Measurements from ENCODE around the gene GABPB1.

GABPB1 gene

DNA sequence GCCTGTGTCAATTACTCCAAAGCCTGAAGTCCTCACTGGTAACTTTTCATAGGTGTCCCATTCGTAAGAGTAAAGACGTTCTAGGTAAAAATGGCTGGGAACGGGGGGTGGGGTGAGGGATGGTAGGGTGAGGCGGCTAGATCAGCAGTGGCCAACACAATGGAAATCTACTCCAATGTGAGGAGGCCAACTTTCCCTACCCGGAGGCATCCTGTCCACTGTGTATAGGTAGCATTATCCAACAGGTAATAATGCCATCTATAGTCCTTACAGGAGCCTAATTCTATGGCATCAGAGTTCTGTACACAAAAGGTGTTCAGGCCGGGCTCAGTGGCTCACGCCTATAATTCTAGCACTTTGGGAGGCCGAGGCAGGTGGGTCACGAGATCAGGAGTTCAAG, 118.6 kb downstream of the GABPB1 start:
- no peak for DNase-seq

DNA sequence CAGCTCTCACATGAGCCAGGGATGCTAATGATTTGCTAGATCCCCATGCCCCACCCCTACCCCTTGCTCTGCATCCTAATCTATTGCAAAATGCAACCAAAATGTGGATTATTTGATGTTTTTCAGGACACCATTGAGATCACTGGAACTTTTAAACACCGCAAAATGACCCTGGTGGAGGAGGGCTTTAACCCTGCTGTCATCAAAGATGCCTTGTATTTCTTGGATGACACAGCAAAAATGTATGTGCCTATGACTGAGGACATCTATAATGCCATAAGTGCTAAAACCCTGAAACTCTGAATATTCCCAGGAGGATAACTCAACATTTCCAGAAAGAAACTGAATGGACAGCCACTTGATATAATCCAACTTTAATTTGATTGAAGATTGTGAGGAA, 119.2 kb downstream of the GABPB1 start:
- DNase-seq, result no peak

DNA sequence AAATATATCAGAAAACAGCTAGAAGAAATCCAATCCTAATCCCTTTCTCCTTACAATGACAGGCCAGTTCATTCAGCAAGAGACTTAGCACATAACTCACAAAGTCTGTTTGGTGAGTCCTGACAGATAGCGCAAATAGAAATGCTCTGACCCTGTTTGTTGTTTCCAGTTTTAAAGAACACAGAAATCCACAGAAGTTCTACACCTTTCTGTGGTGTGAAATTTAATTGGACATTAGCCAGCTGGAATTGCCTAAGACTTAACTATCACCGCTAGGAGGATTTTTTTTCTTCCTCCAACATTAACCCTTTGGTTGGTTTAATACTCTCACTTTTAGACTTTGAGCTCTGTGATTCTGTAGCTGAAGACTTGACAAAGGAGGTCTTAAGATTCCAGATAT, 120.2 kb downstream of the GABPB1 start:
- DNase-seq, result no peak

DNA sequence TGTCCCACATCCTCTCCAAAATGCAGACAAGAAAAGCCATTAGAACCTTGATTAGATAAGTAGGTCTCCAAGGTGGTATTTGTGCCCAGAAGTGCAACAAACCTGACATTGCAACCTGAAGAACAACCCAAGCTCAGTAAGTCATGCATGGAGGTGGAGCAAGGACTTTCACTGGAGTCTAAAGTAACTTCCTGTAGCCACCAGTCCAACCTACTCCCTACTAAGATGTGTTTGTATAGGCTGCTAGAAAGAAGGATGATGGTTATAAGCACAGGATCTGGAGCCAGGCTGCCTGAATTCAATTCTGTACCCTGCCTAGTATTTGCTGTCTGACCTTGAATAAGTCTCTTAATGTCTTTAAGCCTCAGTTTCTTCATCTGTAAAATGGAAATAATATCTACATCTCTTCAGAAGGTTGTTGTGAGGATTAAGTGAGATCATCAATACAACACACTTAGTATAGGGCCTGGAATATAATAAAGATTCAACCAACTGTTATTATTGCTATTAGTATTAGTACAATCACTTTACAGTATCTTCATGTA, 121.7 kb downstream of the GABPB1 start:
- no peak for DNase-seq

DNA sequence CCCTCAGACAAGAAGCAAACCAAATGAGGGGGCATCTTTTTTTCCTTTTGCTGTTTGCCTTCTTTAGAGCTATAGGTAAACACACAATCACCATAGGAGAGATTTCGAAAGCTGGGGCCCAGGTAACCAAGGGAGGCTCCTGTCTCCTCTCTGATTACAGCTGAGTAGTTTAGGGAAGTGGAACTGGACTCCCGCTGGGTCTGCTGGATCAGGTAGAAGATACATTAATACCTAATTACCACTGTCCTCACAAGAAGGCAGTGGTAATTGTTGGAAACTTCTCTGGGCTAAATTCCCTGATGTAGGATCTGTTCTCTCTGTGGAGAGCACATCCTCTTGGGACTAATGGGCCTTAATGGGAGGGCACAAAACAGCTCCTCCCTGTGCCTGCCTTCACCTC, 122.2 kb downstream of the GABPB1 start:
- DNase-seq, result no peak

DNA sequence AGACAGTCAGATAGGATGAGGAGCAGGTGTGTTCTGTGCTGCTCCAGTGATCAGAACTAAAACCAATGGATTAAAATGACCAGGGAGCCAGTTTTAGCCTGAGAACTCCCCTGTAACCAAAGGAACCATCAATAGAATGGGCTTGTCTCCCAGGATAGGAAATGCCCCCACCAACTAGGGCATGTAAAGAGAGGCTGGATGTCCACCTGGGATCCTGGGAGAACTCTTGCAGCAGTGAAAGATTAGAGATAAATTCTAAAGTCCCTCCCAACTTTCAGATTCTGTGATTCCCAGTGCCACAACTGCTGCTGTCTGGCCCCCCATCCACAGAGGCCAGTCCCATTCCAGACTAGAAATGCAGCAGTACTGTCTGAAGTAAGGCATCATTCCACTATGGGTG, 123.2 kb downstream of the GABPB1 start:
- no peak for DNase-seq

DNA sequence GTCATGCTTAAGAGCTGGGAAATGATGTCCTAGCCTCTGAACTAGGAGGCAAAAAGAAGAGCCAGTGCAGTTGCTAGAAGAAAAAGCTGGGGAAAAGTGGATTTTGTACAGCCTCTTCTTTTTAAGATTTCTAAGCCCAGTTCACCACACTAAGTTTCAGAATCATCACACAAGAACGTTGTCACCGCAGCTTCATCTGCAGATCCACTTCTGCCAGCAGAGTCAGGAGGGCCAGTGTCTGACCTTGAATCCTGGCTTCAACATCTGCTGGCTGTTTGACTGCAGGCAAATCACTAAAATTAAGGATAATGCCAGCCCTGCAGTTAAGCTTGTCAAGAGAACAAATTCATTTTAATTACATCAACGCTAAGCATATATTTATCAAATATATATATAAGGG, 125.7 kb downstream of the GABPB1 start:
- DNase-seq, result no peak

DNA sequence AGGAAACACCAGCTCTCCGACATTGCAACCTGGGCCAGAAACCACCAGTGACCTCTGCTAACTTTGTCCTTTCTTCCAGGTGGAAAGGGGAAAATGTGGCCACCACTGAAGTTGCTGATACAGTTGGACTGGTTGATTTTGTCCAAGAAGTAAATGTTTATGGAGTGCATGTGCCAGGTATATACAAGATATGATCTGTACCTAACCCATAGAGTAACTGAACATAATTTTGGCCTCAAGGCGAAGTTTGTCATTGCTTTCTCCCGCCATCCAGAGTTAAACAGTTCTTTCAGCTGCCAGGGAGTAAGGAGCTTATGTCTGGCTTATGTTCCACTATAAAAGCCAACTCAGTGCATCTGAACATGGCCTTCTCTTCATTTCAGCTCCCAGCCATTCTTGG, 126.1 kb downstream of the GABPB1 start:
- DNase-seq, result no peak

DNA sequence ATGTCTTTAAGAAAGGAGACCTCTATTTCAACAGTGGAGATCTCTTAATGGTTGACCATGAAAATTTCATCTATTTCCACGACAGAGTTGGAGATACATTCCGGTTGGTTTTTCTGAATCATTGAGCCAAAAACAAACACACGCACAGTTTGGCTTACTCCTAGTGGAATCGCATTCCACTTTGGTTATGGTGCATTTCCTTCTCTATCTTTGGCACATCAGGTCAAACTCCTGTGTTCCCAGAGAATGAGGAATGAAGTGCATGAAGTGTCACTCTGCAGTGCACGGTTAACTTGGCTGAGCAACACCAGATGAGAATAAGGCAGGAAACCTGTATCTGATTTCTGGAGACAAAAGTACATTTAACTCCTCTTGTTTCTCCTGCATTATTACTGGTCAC, 127.9 kb downstream of the GABPB1 start:
- no peak for DNase-seq

DNA sequence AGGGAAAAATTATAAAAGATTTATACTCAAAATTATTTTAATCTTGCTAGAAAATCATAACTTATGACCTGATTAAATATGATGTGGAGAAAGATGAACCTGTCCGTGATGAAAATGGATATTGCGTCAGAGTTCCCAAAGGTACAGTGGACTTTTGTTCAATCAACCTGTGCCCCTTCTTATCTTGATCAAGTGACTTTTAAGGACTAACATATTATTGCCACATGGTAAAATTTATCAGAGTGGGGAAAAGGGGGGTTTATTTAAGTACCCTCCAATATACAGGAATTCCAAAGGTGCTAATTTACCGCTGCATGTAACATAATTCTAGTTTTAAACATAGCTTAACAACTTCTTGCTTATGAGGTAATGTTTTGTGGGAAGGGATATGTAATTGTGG, 129.1 kb downstream of the GABPB1 start:
- no peak for DNase-seq

All from effector CD8-positive, alpha-beta T cell (primary cell).